Stimulated activated naive CD4-positive, alpha-beta T cell (primary cell): ENCODE measurements around the gene MYO6.

Experiments used
- DNase-seq, 6 experiments: peaks; one replicate each; lab custom pipeline; 2025; lab: John Stamatoyannopoulos, UW

Gene MYO6

DNA sequence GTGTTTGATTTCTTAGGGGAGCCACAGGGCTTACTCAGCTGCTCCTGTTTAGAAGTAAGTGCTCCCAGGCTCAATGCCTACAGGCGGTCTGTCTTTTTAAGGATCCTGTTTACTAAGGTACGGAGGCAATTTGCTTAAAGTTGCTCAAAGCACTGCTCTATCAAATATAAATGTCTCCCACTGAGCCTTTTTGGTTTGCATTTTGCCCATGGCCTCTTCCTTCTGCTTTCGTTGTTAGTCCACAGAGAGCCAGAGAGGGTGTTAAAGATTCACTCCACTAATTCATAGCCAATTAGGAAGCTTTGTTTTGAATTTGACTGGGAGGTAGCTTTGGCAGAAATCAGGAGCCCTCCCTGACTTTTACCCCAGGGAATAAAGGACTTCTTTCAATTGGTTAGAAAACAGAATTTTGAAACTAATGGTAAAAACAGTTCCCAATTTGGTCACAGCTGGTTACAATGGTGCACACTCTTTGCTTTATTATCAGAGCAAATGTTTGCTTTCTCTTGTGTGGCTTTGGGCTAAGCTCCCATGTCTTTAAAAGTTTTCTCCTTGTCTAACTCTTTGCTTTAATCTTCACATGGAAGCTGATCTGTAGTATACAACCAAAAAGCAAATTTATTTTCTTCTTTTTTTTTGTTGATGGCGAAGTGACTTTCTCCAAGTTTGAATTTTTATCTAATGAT lies 197.2 kb downstream of the MYO6 start:
- DNase-seq = no peak

DNA sequence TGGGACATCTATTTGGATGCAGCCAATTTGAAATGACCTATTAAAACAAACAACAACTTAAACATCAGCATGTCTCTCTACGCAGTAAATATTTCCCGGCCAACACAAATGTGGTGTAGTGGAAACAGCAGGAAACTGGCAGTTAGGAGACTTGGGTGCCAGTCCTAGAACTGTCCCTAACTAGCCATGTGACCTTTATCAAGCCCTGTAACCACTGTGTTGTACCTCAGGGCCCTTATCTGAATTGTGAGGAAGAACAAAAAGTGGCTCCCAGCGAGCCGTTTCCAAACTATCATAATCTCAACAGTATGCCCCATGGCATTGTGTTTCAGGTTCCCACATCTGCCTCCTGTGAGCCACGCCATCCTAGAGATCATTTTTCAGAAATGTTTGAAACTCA lies 198.9 kb downstream of the MYO6 start:
- no peak for DNase-seq

DNA sequence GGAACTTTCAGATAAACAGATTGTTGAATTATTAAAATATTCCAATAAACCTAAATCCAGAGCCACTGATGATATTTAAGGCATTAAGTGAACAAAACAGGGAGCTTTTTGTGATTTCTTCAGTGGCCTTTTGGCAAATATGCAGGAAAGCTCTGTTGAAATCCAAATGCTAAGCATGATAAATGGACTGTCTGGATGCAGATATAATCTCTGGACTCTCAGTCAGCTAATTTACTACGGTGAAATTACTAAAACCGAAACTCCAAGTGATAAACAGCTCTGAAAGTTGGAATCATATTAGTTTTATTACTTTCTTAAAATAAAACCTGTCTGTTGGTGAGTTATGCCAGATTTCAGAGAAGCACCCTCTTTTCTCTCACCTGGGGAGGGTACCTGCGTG lies 203.1 kb downstream of the MYO6 start:
- no peak for DNase-seq

DNA sequence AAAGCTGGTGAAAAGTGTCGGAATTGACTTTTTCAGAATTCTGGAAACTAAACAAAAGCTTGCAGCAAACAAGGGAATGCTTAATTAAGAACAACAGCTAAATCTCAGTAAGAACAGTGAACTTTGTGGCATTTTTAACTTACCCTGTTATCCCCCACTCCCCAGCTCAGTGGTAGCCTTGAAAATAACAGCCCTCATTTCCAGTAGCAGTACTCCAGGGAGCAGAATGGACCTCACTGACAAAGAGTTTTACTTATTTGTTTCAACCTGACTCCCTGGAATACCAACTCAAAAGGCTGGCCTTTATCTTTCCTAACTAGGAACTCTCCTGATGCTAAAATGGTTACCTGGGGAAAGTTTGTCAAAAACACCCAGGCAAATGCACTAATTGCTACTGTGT lies 214.5 kb downstream of the MYO6 start:
- no peak for DNase-seq

DNA sequence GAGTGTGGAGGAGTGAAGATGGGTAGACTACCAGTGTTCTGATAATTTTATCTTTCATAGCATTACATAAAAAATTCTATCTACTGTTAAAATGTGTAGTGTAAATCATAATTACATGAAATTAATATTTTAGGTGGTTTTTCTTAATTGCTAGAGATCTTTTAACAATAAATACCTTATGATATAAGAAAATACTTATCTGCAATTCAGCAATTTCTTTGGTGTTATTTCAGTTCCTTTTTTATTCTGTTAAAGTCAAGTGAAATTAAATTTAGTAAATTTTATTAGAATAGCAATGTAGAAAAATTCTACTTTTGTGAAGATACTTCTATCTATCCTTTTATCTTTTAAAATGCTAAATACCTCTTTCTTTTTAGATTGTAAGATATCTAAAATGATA lies 219.1 kb downstream of the MYO6 start:
- DNase-seq = no peak
